Measurements from ENCODE around the gene PRM2.

DNA sequence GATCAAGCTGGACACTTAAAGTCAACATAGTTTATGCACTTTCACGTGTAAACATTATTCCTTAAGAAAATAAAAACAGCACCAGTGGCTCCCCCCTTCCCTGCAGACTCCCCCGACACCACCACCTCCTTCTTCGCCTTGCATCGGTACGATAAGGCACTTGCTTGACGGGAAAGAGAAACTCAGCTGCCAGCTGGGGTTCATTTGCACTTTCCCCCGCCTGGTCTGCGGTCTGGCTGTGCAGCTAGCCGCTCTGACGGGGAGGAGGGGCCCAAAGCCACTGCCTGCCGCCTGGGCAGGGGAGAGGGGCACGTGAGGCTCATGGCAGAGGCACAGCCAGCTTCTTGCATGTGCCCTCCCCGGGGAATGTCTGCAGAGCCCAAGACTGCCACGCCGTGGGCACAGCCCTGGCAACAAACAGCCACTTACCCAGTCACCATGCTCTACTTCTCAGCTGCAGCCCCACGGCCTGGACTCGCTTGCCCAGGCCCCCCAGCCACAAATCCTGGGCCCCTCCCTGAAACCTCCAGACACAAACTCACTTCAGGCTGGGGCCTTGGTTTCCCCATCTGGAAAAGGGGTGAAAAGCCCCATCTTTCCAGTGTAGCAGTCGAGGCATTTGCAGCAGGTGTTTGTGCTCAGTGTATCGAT, 21.3 kb upstream of the PRM2 start:
- TF ChIP-seq, protein P1, sequence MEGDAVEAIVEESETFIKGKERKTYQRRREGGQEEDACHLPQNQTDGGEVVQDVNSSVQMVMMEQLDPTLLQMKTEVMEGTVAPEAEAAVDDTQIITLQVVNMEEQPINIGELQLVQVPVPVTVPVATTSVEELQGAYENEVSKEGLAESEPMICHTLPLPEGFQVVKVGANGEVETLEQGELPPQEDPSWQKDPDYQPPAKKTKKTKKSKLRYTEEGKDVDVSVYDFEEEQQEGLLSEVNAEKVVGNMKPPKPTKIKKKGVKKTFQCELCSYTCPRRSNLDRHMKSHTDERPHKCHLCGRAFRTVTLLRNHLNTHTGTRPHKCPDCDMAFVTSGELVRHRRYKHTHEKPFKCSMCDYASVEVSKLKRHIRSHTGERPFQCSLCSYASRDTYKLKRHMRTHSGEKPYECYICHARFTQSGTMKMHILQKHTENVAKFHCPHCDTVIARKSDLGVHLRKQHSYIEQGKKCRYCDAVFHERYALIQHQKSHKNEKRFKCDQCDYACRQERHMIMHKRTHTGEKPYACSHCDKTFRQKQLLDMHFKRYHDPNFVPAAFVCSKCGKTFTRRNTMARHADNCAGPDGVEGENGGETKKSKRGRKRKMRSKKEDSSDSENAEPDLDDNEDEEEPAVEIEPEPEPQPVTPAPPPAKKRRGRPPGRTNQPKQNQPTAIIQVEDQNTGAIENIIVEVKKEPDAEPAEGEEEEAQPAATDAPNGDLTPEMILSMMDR (IDR thresholded peaks at IDR 0.05), result peak in 1 of 4 experiments; percentile 23
- TF ChIP-seq POLR2A (IDR thresholded peaks at IDR 0.05) (no peak), EP300 (IDR thresholded peaks at IDR 0.05) (no peak), POLR2AphosphoS5 (IDR thresholded peaks at IDR 0.05) (no peak)

Measured in gastroesophageal sphincter (tissue), 3 donors.